22Rv1 (cell line): Measurements from ENCODE around the gene MYRFL.
"Not testable (repeated sequence)": the region's sequence is repeated elsewhere in the genome, so short reads cannot be mapped to it uniquely, and the experiment has no call there.

Experiments
- H3K27ac ChIP-seq: fragments of 450-650 bp; 2 replicates; pipeline ENCODE4 v1.5.1; 2017
- CTCF ChIP-seq: fragments of 450-650 bp; IDR thresholded peaks from 2 replicates; pipeline ENCODE4 v1.5.1; 2017; ENCODE audit warnings: mild to moderate bottlenecking
- ZFX ChIP-seq: fragments of 450-650 bp; IDR thresholded peaks from 2 replicates; pipeline ENCODE4 v1.6.1; 2017; ENCODE audit warnings: antibody characterized with exemption, borderline replicate concordance

MYRFL gene

GRCh38 chr12:69843608-69844007 is 18.6 kb downstream of the MYRFL start:
- TF ChIP-seq CTCF (no peak), ZFX (no peak)
- H3K27ac ChIP-seq = no peak overlapping the region

- TF ChIP-seq CTCF (no peak), ZFX (no peak)
- no peak overlapping the region for H3K27ac ChIP-seq
Measured at GRCh38 chr12:69844416-69844815, 19.4 kb downstream of the MYRFL start.

GRCh38 chr12:69844836-69845235 is 19.8 kb downstream of the MYRFL start:
- no peak for TF ChIP-seq CTCF
- TF ChIP-seq ZFX = no peak
- H3K27ac ChIP-seq = no peak overlapping the region

- TF ChIP-seq CTCF = no peak
- no peak for TF ChIP-seq ZFX
- no peak overlapping the region for H3K27ac ChIP-seq
Measured at GRCh38 chr12:69846976-69847375, 21.9 kb downstream of the MYRFL start.

- TF ChIP-seq CTCF (no peak), ZFX (no peak)
Measured at GRCh38 chr12:69851976-69852375, 26.9 kb downstream of the MYRFL start.

GRCh38 chr12:69853176-69853961 is 28.3 kb downstream of the MYRFL start:
- not testable (repeated sequence) for H3K27ac ChIP-seq

More at GRCh38 chr12:69851976-69852375, 26.9 kb downstream of the MYRFL start:
- no peak overlapping the region for H3K27ac ChIP-seq

GRCh38 chr12:69866698-69867097 is 41.7 kb downstream of the MYRFL start:
- no peak overlapping the region for H3K27ac ChIP-seq
- TF ChIP-seq CTCF (no peak), ZFX (no peak)

GRCh38 chr12:69868695-69869094 is 43.7 kb downstream of the MYRFL start:
- H3K27ac ChIP-seq = no peak overlapping the region
- TF ChIP-seq CTCF (no peak), ZFX (no peak)
